Measurements from ENCODE around the gene LRRC26. TPM values are rescaled to one million over a fixed set of nuclear protein-coding genes. Genes with fewer than 3 reads are reported as not detected.

LRRC26 gene
- polyA plus RNA-seq, 1 experiment: not detected

- H3K27me3 ChIP-seq (ENCODE audit: control insufficient read depth, insufficient read depth, low read length): peaks cover 22% of the 10 kb centered on the region
- POLR2A ChIA-PET: no interaction called here
These were observed 9.8 kb downstream of the LRRC26 start for GRCh38 chr9:137160054-137160425.

DNA sequence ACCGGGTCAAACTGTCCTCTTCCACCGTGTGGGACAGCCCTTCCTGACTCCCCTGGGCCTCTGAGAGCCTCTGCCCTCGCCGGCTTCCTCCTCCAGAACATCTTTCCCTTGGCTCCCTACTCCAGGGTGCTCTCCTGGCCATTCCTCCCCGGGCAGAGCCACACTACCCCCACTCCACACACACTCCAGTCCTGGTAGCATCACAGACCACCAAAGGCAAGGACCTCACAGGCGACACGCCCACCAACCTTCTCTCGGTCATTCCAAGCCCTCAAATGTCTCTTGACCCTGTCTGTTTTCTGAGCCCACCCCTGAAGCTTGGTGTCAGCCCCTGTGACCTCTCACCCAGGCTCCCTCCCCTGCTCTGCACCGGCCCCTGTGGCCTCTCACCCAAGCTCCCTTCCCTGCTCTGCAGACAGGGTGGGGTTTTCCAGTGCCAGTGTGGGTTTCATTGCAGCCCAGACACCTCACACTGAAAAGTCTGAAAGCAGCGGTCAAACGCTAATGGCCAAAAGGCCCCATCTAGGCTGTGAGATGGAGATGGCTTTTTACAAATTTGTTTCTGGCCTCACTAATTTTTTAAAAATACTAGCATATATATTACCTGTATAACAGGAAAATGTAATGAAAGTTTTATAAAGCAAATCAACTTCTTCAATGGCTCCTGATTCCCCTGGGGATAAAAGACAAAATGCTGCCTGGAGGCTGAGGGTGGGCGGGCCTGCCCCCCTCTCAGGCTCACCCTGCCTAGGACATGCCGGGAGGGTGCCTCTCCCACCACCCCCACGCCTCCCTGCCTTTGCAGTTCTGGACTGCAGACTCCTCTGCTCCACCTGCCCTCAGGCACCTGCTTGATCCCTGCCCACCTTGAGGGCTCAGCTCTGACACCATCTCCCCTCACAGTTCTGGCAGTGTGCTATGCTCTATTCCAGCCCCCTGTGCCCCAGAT is 10.5 kb downstream of the LRRC26 start:
- DNase-seq (ENCODE audit: low read depth): no peak
- H3K36me3 ChIP-seq (ENCODE audit: control insufficient read depth, insufficient read depth, low read length): no peaks in the 10 kb centered on the region
- TF ChIP-seq, protein P1, sequence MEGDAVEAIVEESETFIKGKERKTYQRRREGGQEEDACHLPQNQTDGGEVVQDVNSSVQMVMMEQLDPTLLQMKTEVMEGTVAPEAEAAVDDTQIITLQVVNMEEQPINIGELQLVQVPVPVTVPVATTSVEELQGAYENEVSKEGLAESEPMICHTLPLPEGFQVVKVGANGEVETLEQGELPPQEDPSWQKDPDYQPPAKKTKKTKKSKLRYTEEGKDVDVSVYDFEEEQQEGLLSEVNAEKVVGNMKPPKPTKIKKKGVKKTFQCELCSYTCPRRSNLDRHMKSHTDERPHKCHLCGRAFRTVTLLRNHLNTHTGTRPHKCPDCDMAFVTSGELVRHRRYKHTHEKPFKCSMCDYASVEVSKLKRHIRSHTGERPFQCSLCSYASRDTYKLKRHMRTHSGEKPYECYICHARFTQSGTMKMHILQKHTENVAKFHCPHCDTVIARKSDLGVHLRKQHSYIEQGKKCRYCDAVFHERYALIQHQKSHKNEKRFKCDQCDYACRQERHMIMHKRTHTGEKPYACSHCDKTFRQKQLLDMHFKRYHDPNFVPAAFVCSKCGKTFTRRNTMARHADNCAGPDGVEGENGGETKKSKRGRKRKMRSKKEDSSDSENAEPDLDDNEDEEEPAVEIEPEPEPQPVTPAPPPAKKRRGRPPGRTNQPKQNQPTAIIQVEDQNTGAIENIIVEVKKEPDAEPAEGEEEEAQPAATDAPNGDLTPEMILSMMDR (IDR thresholded peaks at IDR 0.05; ENCODE audit: insufficient read depth, low read depth, low read length): no peak
- ChIA-PET CTCF (no interaction called here), POLR2A (no interaction called here)
- peaks cover 22% of the 10 kb centered on the region for H3K27me3 ChIP-seq (ENCODE audit: control insufficient read depth, insufficient read depth, low read length)
- no peak overlapping the region for H3K4me3 ChIP-seq (ENCODE audit: low read depth, low read length)

More at GRCh38 chr9:137160054-137160425, 9.8 kb downstream of the LRRC26 start:
- H3K4me3 ChIP-seq (ENCODE audit: low read depth, low read length): no peak overlapping the region
- DNase-seq (ENCODE audit: low read depth): no peak
- no peaks in the 10 kb centered on the region for H3K36me3 ChIP-seq (ENCODE audit: control insufficient read depth, insufficient read depth, low read length)
- CTCF ChIA-PET: interaction anchor here (1.0 kb wide), 1 partner anchor 11 kb away, joined by 3 read pairs; no protein-coding TSS in a partner anchor
- TF ChIP-seq, protein P1 (IDR thresholded peaks at IDR 0.05; ENCODE audit: insufficient read depth, low read depth, low read length): no peak

DNA sequence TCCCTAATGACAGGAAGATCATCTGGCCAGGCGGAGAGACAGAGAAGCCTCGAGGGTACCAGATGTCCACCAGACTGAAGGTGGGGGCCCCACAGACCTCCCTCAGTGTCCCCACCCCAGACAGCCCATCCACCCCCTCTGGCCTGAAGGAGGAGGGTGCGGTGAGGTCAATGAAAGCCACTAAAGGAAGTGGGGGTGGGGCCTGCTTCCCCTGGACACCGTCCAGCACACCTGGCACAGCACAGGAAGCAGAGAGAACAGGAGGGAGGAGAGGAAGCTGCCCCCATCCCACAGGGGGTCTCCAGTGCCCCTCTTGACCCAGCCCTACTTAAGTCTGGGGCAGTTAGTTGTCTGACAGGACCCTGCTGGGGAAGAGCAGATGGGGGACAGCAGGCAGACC is 11.2 kb downstream of the LRRC26 start:
- DNase-seq (ENCODE audit: low read depth): no peak
- TF ChIP-seq, protein P1 (IDR thresholded peaks at IDR 0.05; ENCODE audit: insufficient read depth, low read depth, low read length): no peak
- H3K27me3 ChIP-seq (ENCODE audit: control insufficient read depth, insufficient read depth, low read length): peaks cover 21% of the 10 kb centered on the region
- no peaks in the 10 kb centered on the region for H3K36me3 ChIP-seq (ENCODE audit: control insufficient read depth, insufficient read depth, low read length)
- ChIA-PET POLR2A (no interaction called here), CTCF (interaction anchor here (1.2 kb wide), 1 partner anchor 68 kb away, joined by 5 read pairs; the partner anchor contains the start of gene RNF224)
- no peak overlapping the region for H3K4me3 ChIP-seq (ENCODE audit: low read depth, low read length)

DNA sequence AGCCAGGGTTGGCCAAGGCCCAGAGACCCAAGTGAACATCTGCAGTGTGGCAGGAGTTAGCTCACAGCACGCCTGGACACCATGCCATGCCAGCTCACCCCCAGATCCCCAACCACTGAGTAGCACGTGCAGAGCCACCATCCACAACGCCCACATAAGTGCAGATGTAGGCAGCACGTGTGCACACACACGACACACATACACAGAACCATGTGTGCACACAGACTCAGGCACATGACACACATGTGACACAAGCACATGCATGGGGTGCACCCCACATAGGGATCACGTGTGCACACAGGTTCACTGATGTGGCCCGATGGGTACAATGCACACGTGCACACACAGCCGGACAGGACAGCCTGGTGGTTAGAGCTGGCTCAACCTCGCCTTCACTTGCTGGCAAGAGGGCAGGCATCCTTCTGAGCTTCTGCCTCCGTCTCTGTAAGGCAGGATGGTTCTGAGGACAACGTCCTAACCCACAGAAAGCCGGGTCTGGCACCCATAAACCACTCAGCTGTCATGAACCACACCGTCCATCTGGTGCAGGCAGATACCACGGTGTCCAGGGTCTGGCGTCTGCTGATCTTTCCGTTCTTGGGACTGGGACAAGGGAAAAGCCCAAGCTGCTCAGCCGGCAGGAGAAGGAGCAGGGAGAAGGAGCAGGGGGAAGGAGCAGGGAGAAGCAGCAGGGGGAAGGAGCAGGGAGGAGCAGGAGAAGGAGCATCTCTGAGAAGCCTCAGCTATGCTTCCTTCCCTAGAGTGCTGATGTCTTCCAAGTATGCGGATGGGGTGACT is 12.0 kb downstream of the LRRC26 start:
- CTCF ChIA-PET: interaction anchor here (0.9 to 1.2 kb wide), 3 partner anchors 19 to 69 kb away, joined by 3 to 5 read pairs (median 3); partner anchors contain the start of genes GRIN1 and RNF224
- POLR2A ChIA-PET: no interaction called here
- DNase-seq (ENCODE audit: low read depth): no peak
- TF ChIP-seq, protein P1 (IDR thresholded peaks at IDR 0.05; ENCODE audit: insufficient read depth, low read depth, low read length): no peak
- Histone ChIP-seq H3K4me3 (ENCODE audit: low read depth, low read length) (no peak overlapping the region), H3K36me3 (ENCODE audit: control insufficient read depth, insufficient read depth, low read length) (no peaks in the 10 kb centered on the region), H3K27me3 (ENCODE audit: control insufficient read depth, insufficient read depth, low read length) (peaks cover 21% of the 10 kb centered on the region)
